ENCODE measurements around the gene MAP2K3. TPM values are rescaled to one million over a fixed set of nuclear protein-coding genes. Genes with fewer than 3 reads are reported as not detected.
A peak's percentile ranks its signal among the peaks of the same experiment; 100 is the strongest.
"Not testable (repeated sequence)": the region's sequence is repeated elsewhere in the genome, so short reads cannot be mapped to it uniquely, and the experiment has no call there.

Gene MAP2K3
- total RNA-seq, 2 donors from 2014 or later, result 37.8 to 43.8 TPM

- H3K9me3 ChIP-seq, result no peaks in the 10 kb centered on the region
- no peak overlapping the region for H3K27ac ChIP-seq
- no peak overlapping the region for H3K4me3 ChIP-seq
- no peak for DNase-seq (ENCODE audit: low spot score)
- no peaks in the 10 kb centered on the region for H3K27me3 ChIP-seq
- no peaks in the 10 kb centered on the region for H3K36me3 ChIP-seq
- peaks cover 0 to 12% of the 10 kb centered on the region in 2 donors for H3K4me1 ChIP-seq
- TF ChIP-seq, protein P1, sequence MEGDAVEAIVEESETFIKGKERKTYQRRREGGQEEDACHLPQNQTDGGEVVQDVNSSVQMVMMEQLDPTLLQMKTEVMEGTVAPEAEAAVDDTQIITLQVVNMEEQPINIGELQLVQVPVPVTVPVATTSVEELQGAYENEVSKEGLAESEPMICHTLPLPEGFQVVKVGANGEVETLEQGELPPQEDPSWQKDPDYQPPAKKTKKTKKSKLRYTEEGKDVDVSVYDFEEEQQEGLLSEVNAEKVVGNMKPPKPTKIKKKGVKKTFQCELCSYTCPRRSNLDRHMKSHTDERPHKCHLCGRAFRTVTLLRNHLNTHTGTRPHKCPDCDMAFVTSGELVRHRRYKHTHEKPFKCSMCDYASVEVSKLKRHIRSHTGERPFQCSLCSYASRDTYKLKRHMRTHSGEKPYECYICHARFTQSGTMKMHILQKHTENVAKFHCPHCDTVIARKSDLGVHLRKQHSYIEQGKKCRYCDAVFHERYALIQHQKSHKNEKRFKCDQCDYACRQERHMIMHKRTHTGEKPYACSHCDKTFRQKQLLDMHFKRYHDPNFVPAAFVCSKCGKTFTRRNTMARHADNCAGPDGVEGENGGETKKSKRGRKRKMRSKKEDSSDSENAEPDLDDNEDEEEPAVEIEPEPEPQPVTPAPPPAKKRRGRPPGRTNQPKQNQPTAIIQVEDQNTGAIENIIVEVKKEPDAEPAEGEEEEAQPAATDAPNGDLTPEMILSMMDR (IDR thresholded peaks at IDR 0.05), result no peak
Measured at GRCh38 chr17:21345236-21345635, 60.7 kb downstream of the MAP2K3 start.

- H3K4me3 ChIP-seq; H3K27me3 ChIP-seq; H3K9me3 ChIP-seq; DNase-seq (ENCODE audit: low spot score); H3K36me3 ChIP-seq; H3K27ac ChIP-seq: not testable (repeated sequence)
- H3K4me1 ChIP-seq, result peaks cover 0 to 12% of the 10 kb centered on the region in 2 donors
Measured at GRCh38 chr17:21346107-21346506, 61.6 kb downstream of the MAP2K3 start.

DNA sequence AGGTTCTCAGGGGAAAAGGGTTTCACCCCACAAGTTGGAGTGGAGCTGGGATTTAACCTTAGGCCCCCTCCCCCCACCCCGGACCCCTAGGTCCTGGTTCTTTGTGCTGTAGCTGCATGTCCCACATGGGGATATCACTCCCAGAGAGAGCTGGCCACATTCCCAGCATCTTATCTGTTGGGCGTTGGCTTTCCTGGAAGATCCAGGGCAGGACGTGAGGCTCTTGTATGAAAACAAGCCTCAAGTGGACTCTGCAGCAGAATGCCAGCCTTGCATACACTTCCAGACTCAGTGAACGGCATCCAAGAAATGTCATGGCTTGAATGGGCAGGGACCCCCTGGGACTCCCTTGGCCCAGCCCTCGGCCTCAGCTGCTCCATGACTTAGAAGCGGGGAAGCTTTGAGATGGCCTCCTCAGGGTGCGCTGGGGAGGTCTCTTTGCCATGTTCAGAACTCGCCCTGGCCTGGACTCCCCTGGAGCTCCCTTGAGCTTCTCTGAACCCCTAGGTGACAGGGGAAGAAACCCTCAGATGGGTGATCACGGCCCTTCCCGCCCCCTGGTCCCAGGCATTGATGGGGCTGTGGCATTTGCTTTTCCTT lies 62.2 kb downstream of the MAP2K3 start:
- H3K36me3 ChIP-seq, H3K9me3 ChIP-seq, H3K4me3 ChIP-seq, H3K27me3 ChIP-seq: not testable (repeated sequence)
- peak; percentile 86 for DNase-seq (ENCODE audit: low spot score)
- H3K4me1 ChIP-seq, result peaks cover 0 to 12% of the 10 kb centered on the region in 2 donors
- H3K27ac ChIP-seq, result peak overlapping the region in 1 of 2 donors; percentile 53

GRCh38 chr17:21347660-21348059 lies 63.1 kb downstream of the MAP2K3 start:
- DNase-seq (ENCODE audit: low spot score); H3K9me3 ChIP-seq; H3K36me3 ChIP-seq; H3K27ac ChIP-seq; H3K4me3 ChIP-seq; H3K27me3 ChIP-seq: not testable (repeated sequence)
- H3K4me1 ChIP-seq, result peaks cover 0 to 12% of the 10 kb centered on the region in 2 donors

- H3K4me1 ChIP-seq, result peaks cover 0 to 12% of the 10 kb centered on the region in 2 donors
- DNase-seq (ENCODE audit: low spot score); H3K4me3 ChIP-seq; H3K27ac ChIP-seq; H3K27me3 ChIP-seq; H3K9me3 ChIP-seq; H3K36me3 ChIP-seq: not testable (repeated sequence)
Measured at GRCh38 chr17:21348081-21348925, 63.8 kb downstream of the MAP2K3 start.

DNA sequence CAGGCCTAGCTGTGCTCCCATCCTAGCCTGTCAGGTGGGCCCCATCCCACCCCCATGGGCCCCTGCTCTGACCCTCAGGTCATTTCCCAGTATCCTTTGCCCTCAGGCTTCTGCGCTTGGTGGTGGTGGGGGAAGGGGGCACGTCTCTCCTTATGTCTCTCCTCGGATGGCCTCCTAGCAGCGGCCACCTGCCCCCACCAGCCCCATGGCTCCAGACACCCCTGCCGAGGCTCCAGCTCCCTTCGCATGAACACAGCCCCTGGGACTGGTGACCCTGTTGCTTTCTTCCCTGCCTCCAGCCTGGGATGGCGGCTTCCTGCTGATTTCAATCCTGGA lies 64.4 kb downstream of the MAP2K3 start:
- not testable (repeated sequence) for H3K27ac ChIP-seq; DNase-seq (ENCODE audit: low spot score); H3K27me3 ChIP-seq; H3K4me3 ChIP-seq; H3K36me3 ChIP-seq; H3K9me3 ChIP-seq
- peaks cover 0 to 12% of the 10 kb centered on the region in 2 donors for H3K4me1 ChIP-seq

DNA sequence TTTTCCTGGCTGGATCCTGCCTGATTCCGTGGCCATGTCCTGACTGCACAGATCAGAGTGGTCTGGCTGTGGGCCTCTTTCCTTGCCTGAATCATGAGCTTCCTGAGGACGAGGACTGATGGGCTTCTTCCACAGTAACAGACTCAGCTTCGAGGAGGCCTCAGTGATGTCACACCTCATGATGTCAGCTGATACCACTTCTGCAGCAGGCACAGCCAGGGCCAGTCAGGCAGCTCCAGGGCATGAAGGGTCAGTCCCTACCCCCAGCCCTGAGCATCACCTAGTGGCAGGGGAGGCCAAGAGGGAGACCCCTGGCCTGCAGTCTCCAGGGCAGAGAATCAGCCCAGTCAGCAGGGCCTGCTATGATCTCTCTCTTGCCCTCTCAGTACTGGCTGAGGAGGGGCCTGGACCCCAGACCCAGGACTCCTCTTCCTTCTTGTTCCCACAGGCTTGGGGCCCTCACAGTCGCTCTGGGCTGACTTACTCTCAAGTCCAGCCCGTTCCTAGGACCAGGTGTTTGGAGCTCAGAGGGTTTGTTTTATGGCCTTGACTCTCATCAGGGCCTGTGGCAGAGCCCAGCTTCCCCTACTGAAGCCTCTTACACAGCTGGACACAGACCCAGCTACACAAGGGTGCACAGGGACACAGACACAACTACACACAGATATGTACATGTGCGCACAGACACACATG lies 65.0 kb downstream of the MAP2K3 start:
- H3K4me3 ChIP-seq; H3K27ac ChIP-seq; DNase-seq (ENCODE audit: low spot score); H3K27me3 ChIP-seq; H3K9me3 ChIP-seq; H3K36me3 ChIP-seq: not testable (repeated sequence)
- peaks cover 0 to 12% of the 10 kb centered on the region in 2 donors for H3K4me1 ChIP-seq

DNA sequence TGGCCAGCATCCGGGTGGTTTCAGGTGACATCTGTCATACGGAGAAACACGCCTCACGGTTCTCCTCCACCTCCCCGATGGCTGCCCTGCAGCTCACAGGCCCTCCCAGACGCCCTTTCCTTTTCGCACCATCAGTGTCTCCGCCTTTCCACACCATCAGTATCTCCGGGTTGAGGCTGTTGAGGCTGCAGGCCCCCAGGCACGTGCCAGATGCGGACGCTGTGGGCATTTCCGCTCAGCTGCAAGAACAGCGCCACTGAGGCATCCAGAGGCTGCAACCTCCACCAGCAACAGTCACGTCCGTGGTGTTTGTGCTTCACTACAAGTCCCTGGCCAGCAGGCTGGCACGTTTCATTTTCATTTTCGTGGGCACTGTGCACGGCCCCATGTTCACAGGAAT lies 66.0 kb downstream of the MAP2K3 start:
- H3K27me3 ChIP-seq; H3K36me3 ChIP-seq; H3K27ac ChIP-seq; DNase-seq (ENCODE audit: low spot score); H3K4me3 ChIP-seq; H3K9me3 ChIP-seq; H3K4me1 ChIP-seq: not testable (repeated sequence)

- no peak for DNase-seq (ENCODE audit: low spot score)
- Histone ChIP-seq H3K4me1 (peaks cover 0 to 8% of the 10 kb centered on the region in 2 donors), H3K4me3 (no peak overlapping the region), H3K27ac (no peak overlapping the region), H3K27me3 (no peaks in the 10 kb centered on the region), H3K36me3 (no peaks in the 10 kb centered on the region), H3K9me3 (no peaks in the 10 kb centered on the region)
- TF ChIP-seq, protein P1 (IDR thresholded peaks at IDR 0.05), result no peak
Measured at GRCh38 chr17:21351366-21352065, 67.0 kb downstream of the MAP2K3 start.

Data from right atrium auricular region (tissue), 2 donors.